NT2/D1 (cell line): ENCODE results near the gene TAPT1.

ENCODE experiments used
- SUZ12 ChIP-seq: IDR thresholded peaks from 2 replicates; pipeline ENCODE4 v1.6.1; 2011; ENCODE audit not compliant: insufficient read length, insufficient read depth; ENCODE audit errors: extremely low read depth
- YY1 ChIP-seq: IDR thresholded peaks from 2 replicates; pipeline ENCODE4 v1.6.1; 2011; ENCODE audit not compliant: insufficient read length, insufficient read depth
- ZNF274 ChIP-seq: IDR thresholded peaks from 2 replicates; pipeline ENCODE4 v1.6.1; 2011; ENCODE audit warnings: mild to moderate bottlenecking, low read depth, low read length

DNA sequence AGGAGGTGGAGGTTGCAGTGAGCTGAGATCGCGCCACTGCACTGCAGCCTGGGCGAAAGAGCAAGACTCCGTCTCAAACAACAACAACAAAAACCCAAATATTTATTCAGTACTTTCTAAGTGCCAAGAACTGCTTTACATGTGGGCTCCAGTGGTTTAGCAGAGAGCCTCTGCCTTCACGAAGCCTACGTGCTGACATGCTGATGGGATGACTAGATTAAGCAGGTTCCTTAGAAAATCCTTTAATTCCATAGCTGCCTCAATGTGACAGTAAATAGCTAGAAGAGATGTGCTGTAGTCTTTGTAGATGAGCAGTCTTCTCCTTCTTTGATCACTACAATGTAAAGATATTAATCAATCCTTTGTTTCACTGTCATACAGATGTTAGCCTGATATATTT lies 49.6 kb downstream of the TAPT1 start:
- no peak for TF ChIP-seq ZNF274
- TF ChIP-seq SUZ12, result no peak
- no peak for TF ChIP-seq YY1
